GM12874 (cell line): Measurements from ENCODE around the gene TBC1D12.

Source experiments
- TF ChIP-seq, protein P1 (sequence below): IDR thresholded peaks from 2 replicates; pipeline ENCODE4 v1.5.1; 2011; ENCODE audit warnings: low read depth, mild to moderate bottlenecking, control low read depth, low read length, moderate library complexity; ENCODE audit not compliant: insufficient read depth

TBC1D12 gene

DNA sequence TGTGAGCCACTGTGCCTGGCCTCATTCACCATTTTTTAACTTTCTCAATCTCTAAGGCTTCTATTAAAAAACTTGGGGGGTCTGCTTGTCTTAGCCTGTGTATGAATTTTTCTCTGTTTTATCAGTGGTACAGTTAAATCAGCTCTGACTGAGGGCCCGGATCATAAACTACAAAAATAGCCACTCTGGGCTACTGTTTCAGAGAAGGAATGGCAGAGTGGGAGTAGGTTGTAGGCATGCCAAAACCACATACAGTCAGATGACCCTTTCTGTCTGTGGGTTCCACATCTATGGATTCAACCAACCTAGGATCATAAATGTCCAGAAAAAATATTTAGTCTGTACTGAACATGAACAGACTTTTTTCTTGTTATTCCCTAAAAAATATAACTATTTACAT is 21.3 kb downstream of the TBC1D12 start:
- TF ChIP-seq, protein P1, sequence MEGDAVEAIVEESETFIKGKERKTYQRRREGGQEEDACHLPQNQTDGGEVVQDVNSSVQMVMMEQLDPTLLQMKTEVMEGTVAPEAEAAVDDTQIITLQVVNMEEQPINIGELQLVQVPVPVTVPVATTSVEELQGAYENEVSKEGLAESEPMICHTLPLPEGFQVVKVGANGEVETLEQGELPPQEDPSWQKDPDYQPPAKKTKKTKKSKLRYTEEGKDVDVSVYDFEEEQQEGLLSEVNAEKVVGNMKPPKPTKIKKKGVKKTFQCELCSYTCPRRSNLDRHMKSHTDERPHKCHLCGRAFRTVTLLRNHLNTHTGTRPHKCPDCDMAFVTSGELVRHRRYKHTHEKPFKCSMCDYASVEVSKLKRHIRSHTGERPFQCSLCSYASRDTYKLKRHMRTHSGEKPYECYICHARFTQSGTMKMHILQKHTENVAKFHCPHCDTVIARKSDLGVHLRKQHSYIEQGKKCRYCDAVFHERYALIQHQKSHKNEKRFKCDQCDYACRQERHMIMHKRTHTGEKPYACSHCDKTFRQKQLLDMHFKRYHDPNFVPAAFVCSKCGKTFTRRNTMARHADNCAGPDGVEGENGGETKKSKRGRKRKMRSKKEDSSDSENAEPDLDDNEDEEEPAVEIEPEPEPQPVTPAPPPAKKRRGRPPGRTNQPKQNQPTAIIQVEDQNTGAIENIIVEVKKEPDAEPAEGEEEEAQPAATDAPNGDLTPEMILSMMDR, result no peak

DNA sequence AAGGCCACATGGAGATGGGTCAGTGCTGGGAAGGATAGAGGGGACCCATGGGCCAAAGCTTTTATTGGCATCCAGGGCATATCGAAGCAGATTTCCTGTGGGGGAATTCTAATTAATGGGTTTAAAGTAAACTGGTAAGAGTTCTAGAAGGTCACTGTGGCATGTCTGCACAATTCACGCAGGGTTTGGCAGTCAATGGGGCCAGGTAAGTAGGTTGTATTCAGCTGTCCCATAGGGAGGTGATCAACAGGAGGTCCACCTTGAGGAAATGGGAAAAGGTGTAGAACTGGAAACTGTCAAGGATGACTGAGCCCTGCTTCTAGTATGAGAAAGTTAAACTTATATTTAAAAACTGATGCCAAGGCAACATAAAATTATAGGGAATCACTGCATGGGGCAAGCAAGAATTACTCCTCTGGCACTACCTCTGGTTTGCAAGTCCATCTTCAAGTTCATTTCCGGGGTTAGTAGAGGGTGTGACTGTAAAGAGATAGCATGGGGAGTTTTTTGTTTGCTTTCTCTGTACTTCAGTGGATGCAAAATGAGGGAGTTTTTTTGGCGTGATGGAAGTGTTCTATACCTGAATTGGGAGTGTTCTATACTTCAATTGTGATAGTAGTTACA is 22.5 kb downstream of the TBC1D12 start:
- TF ChIP-seq, protein P1, result no peak

DNA sequence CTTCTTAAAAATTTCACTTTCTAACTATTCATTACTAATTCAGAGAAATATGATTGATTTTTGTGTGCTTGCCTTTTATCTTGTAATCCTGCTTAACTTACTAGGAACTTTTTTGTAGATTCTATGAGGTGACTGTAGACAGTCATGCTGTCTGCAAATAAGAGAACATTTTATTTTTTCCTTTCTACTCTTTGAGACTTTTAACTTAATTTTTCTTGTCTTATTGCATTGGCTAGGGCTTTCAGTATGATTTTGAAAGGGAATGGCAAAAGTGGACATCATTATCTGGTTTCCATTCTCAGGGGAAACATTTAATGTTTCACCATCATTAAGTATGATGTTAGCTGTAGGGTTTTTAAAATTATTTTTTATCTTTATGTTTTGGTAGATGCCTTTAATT is 23.6 kb downstream of the TBC1D12 start:
- TF ChIP-seq, protein P1, result no peak

DNA sequence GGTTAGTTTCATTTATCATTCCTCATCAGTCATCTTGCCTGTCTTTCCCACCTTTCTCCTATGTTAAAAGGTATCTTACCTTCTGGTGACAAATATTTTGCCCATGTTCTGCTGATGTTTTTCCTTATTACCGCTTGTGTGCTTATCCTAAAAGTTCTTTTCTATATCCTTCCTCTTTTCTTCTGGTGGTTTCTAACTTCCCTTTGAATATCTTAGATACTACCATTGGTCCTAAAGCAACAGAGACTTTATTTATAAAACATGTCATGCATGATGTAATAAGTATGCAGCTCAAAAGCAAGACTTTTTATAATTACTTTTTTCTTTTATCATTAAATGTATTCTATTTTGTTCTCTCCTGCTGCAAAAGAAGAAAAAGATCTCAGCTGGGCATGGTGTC is 24.8 kb downstream of the TBC1D12 start:
- TF ChIP-seq, protein P1, result no peak

DNA sequence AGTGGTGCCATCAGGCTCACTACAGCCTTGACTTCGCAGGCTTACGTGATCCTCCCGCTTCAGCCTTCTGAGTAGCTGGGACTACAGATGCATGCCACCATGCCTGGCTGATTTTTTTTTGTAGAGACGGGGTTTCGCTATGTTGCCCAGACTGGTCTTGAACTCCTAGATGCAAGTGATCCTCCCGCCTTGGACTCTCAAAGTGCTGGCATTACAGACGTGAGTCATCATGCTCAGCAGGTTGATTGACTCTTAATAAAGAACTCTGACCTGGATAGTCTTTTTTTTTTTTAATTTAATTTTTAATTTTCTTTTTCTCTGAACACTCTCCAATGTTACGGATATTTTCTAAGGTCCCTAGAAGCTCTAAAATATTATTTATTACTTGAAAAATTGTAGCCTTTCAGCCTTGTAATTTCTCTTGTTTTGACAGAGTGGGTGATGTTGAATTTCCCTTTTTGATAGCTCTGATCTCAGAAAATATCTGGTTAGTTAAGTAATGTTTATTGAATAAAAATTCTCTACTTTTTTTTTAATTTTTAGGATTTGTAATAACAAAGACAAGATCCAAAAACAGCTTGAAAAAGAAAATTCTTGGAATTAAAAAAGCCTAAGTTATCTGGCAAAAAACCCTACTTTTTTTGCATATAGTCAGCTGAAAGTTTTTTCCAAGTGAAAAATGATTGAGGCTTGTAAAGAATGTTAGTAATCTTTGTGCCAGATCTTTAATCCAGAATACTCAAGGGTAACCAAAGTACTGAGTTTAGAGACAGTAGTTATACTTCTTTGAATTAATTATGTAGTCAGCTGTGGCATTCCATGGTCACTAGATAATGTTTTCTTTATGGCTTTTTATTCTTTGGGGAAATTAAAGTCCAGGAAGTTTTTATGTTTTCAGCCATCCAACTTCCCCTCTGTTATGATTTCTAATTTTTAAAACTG is 26.7 kb downstream of the TBC1D12 start:
- TF ChIP-seq, protein P1, result no peak

DNA sequence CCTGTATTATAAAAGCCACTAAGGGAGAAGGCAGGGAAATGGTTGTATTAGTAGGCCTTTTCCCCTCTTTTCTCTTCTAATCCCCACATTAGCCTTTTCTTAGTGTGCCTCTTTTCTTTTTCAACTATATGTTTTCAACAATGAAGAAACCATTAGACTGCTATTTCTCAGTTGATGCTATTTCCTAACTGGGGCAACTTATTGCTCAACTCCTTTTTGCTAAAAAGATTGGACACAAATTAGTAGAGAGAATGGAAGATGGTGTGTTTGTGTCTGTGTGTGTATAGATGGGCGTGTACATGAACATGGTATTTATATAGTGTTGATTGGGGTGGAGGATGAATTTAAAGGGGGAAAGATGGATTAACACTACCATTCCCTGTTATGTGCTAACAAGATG is 28.4 kb downstream of the TBC1D12 start:
- TF ChIP-seq, protein P1, result no peak

DNA sequence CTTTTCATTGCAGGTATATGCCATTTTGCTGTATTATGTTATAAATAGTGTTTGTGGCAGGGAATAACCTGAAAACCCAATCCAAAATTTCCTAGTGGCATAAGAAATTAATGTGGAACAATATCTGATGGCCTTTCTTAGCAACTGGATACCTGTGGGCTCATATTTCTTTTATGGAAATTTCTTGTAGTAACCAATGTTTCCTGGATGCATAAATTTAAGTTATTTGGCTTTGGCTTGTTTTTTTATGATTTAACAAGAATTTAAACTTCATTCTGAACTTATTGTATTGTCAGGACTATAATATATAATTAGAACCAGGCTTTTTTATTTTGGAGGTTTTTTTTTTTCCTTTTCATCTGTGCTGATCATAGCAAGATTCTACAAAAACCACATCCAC is 30.1 kb downstream of the TBC1D12 start:
- TF ChIP-seq, protein P1, result no peak
